Cerebellar nuclear complex (tissue), 1 donor: ENCODE results near the gene SNX9.
A peak's percentile ranks its signal among the peaks of the same experiment; 100 is the strongest.
"Not testable (repeated sequence)": the region's sequence is repeated elsewhere in the genome, so short reads cannot be mapped to it uniquely, and the experiment has no call there.

Source experiments
- DNase-seq, 2 experiments: peaks; one replicate each; lab custom pipeline; 2025; lab: John Stamatoyannopoulos, UW

SNX9 gene

DNA sequence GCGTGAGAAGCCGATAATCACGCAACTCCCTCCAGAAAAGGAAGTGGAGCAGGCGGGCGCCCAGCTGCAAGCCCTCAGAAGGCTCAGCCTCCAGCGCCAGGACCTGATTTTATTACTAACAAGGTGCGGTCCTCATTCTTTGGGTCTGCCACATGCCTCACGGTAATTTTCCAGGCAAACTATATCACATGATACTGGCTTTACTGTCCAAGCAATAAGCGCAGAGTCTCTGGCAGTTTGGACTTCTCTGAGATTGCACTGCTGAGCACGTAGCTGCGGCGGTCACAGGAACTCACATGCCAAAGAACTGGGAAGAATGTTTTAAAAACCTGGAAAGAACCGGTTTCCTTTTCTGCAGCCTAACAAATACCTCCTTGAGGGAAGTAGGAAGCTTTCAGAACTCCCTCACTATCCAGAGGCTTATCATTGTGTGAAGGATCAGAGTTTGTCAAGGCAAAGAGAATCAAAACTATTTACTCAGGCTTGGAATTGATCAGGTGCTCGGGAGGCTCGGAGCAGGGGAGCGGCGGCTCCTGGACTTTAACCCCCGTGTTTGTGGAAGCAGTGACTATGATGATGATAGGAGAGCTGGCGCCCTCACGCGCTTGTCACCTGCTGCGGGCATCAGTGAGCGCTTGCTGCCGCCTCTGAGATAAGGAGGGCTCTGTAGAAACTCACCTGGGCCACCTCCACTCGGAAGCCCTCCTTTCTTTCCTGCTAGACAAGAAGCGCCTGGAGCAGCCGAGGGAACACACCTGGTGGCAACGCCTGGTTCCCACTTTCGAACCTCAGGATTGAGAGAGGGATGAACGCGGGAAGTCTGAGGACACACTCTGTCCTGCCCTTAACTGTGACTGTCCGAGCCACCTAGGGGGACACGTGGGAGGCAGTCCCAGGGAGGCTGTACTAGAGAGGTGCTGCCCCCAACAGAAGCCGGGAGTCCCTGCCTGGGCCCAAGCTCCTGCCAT is 131.4 kb downstream of the SNX9 start:
- DNase-seq, result no peak

DNA sequence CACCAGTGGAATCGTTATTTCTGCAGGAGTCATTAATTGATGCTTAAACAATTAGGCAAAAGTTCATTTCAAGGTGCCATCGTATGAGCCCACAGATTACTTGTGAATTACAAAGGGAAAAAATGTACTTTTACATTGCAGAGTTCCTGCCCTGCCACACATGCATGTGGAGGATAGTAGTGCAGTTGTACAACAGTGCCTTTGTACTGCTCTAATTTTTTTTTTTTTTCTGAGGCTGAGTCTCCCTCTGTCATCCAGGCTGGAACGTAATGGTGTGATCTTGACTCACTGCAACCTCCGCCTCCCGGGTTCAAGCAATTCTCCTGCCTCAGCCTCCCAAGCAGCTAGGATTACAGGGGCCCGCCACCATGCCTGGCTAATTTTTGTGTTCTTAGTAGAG is 132.6 kb downstream of the SNX9 start:
- no peak for DNase-seq

DNA sequence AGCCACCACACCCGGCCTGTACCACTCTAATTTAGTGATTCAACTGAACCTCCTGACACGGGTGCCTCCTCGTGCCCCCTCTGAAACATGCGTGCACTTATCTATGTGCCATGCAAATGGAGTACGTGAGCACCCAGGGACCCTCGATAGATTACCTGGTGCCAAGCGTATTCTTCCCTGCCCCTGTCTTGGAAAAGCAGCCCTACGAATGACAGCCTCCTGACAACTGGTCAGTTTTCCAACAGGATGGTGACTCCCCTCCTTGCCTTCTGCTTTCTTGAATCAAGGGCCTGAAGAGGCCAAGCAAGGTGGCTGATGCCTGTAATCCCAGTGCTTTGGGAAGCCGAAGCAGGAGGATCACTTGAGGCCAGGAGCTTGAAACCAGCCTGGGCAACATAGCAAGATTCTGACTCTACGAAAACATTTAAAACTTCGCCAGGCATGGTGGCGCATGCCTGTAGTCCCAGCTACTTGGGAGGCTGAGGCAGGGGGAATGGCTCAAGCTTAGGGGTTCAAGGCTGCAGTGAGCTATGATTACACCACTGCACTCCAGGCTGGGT is 133.2 kb downstream of the SNX9 start:
- no peak for DNase-seq

DNA sequence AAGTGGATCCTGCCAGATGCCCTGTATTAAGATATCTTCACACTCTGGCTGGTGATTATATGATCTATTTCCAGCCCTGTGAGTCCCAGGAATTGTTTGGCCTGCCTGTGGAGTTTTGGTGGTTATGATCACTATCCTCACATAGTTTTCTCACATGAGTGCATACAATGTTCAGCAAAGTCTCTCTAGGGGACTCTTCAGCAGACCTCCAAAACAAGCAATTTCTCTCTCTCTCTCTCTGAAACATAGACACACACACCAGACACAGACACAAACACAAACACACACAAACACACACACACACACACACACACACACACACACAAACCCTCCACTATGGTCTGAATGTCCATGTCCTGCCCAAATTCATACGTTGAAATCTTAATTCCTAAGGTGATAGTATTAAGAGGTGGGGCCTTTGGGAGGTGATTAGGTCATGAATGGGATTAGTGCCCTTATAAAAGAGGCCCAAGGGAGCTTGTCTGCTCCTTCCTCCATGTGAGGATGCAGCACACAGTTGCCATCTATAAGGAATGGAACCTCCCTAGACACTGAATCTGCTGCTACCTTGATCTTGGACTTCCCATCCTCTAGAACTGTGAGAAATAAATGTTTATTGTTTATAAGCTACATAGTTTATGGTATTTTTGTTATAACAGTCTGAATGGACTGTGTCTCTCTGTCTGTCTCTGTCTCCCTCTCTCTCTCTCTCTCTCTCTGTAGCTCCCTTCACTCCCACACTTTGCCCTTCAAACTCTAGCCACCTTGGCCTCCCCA is 136.6 kb downstream of the SNX9 start:
- no peak for DNase-seq

DNA sequence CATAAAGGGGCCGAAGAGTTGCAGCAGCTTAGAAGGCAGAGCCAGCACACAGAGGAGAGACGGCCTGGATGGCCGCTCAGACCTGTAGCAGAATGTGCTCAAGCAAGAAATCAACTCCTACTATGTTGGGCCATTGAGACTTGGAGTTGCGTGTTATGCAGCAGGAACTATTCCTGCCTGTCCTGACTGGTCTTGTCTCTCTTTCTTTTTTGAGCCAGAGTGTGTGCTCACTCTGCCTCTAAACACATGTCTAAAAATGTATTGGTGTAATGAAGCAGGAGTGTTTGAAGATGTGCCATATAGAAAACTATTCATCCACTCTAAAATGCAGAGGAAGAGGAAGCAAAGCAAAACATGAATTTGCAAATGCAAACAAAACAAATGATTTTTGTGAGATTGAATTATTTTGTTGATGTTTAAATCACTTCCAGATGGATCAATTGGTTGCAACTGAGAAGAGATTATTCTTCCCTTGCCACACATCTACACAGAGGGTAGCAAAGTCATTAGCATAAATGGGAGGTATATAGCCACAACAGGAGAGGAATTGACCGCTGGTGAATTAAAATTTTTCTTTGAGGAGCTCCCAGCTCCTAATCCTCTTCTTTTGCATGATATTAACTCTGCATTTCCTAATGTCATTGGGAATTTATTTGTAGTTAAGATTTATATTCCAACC is 138.2 kb downstream of the SNX9 start:
- no peak for DNase-seq

DNA sequence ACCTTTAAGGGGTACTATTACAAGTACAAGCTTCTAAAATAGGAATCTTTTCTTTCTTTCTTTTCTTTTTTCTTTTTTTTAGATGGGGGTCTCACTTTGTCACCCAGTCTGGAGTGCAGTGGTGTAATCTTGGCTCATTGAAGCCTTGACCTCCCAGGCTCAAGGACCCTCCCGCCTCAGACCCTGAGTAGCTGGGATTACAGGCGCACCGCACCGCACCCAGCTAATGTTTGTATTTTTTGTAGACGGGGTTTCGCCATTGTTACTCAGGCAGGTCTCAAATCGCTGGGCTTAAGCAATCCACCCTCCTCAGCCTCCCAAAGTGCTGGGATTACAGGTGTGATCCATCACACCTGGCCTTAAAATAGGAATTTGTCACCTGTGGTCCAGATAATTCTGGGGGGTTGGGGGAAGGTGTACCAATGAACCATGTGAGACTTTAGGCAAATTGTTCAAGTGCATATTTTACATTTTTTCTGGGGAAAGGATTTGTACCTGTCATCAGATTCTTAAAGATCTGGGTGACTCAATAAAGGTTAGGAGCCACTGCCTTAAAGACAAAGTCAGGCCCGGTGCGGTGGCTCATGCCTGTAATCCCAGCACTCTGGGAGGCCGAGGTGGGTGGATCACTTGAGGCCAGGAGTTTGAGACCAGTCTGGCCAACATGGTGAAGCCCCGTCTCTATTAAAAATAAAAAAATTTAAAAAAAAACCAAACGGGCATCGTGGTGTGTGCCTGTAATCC is 139.0 kb downstream of the SNX9 start:
- DNase-seq, result no peak

DNA sequence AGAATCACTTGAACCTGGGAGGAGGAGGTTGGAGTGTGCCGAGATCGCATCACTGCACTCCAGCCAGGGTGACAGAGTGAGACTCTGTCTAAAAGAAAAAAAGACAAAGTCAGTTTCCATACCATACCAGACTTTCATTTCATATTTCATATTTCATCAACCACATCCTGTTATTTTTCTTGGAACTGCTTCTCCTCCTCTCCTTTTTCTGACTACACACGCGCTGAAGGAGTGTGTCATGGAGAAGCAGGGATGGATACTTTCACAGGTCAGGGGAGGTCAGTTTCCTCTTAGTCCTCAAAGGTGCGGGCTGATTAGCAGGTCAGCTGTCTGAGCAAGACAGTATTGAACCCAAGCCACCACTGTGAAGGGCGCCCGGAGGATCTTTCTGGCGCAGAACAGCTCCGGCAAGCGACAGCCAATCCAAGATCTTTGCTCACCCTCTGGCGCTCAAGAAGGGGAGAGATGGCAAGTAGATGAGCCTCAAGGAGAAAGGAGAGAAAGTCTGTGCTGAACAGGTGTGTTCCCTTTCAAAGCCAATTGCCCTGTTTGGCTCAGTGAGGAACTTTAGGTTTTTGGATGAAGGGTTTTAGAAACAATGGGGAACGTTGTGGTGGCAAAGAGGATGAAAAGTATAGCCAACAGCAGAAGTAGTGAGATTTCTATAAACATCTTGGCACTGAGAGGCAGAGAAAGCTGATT is 139.7 kb downstream of the SNX9 start:
- DNase-seq, result no peak

DNA sequence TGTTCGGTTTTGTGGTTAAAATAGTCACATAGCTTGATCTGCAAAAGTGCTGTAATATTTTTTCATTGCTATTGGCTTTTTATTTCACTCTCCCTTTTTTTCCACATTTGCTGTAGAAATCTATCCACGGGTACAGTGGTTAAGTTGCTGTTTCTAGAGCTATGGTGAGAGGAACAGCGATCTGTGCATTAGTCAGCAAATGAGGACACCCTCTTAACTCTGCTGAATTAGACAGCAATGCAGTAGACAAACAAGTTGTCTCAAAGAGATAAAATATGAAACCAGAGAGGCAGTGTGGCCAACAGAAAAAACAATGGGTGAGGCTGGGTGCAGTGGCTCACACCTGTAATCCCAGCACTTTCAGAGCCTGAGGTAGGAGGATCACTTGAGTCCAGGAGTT is 141.1 kb downstream of the SNX9 start:
- no peak for DNase-seq

DNA sequence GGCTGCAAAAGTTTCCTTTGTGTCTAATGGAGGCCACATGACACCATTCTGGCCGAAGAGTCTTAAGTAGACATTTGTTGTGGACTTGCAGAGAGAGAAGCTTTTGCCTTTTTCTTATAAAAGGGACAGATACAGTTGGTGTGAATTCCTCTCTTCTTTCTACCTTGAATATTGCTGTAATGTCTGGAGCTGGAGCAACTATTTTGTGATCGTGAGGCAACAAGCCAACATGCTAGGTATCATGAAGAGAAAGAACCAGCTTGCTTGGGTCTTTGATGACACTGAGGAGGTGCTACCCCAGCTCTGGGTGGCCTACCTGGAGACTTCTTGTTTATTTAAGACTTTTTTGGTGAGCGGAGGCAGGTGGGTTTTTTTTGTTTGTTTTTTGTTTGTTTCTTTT is 142.3 kb downstream of the SNX9 start:
- no peak for DNase-seq

DNA sequence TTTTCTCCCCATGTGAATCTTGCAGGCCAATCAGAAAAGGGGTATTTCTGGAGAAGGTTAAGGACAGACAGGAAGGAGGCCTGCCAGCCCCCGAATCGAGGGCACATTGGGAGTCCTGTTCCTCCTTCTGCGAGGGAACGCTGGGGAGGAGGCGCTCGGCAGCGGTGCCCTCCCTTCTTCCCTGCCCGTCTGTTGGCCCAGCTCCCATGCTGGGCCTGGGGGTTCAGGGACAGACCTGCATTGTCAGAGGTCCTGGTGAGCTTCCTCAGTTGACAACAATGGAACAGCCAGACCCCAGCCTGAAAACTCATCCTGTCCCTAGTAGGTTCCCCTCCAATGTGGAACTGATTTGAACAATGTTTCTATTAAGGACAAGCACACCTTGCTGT is 143.5 kb downstream of the SNX9 start:
- no peak for DNase-seq

DNA sequence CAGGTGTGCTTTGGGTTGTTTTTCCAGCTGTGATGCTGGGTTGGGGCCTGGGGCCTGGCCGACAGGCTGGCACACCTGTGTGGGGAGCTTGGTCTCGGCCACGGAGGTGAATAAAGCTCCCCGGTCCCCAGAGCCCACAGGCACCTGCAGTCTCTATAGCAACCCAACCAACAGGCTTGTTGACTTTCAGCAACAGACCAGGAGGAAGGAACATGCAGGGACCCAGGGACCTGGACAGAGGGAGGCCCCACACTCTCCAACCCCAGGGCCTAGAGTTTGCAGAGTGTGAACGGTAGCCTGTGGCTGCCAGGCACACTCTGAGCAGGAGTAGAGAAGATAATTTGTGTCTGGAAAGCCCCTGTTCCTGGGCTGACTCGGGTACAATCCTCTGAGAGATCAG is 144.0 kb downstream of the SNX9 start:
- no peak for DNase-seq

DNA sequence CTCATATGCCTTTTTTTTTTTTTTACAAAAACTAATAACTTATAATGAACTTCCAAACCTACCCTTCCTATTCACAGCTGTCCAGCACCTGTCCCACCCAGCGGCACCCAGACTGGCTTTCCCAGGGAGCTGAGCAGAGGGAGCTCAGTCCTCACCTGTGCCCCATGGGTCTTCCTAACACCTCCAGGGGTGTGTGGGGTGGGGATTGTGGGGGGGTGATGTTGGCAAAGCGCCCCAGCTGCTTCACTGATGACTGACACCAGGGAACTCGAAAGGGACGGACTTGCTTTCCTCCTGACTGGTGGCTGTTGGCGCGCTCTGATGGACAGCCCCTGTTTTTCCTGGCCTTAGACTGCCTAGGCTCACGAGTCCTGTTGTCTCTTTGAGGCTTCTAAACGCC is 144.4 kb downstream of the SNX9 start:
- no peak for DNase-seq

DNA sequence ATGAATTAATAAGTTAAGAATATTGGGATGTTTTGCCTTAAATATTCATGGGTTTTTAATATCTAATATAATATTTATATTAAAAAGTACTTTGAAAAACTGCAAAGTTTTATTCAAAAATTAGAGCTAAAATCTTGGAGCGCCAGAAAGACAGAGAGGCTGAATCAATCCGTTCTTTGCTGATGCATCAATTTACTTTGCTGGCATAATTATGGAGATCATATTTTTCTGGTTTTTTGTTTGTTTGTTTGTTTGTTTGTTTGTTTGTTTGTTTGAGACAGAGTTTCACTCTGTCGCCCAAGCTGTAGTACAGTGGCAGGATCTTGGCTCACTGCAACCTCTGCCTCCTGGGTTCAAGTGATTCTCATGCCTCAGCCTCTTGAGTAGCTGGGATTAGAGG is 149.1 kb downstream of the SNX9 start:
- not testable (repeated sequence) for DNase-seq

DNA sequence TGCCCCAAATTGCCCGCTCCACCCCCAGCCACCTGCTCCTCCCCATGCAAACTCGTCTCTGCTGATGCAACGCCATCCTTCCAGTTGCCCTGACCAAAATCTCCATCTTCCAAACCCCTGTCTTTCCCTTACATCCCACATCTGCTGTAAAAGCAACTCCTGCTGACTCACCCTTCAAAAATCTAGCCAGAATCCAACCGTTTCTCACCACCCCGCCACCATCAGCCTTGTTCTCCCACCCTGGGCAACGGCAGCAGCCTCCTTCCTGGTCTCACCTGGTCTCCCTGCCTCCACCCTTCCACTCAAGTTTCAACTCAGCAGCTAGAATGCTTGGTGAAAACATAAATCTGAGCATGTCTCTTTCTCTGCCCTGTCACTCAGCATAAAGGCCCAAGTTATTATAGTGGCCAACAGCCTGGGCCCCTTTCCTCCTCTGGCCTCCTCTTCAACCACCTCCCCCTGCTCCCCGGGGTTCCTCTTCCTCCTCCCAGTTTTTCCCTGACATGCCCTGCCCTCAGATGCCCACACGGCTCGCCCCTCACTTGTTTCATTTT is 151.4 kb downstream of the SNX9 start:
- no peak for DNase-seq

DNA sequence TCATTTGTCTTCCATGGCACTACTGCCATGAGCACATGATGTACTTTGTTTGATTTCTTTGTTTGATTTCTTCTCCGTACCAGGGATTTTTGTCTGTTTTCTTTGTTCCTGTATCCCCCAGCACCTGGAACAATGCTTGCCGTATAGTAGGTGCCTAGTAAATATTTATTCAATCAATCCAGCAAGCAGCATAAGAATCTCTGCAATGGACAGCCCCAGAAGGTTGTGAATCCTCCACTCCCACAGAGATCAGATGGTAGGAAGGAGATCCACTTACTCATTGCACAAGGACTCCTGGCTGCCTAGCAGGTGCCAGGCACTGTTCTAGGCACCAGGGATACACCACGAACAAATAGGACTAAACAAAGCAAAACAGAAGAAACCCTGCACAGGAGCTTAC is 151.9 kb downstream of the SNX9 start:
- no peak for DNase-seq

DNA sequence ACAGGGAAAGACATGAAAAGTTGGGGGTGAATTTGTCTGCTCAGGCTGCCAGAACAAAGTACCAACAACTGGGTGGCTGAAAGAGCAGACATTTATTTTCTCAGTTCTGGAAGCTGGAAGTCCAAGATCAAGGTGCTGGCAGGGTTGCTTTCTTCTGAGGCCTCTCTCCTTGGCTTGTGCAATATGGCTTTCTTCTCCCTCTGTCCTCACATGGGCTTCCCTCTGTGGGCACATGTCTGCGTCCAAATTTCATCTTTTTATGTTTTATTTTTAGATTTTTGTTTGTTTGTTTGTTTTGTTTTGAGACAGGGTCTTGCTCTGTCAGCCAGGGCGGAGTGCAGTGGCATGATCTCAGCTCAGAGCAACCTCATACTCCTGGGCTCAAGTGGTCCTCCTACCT is 152.4 kb downstream of the SNX9 start:
- no peak for DNase-seq

DNA sequence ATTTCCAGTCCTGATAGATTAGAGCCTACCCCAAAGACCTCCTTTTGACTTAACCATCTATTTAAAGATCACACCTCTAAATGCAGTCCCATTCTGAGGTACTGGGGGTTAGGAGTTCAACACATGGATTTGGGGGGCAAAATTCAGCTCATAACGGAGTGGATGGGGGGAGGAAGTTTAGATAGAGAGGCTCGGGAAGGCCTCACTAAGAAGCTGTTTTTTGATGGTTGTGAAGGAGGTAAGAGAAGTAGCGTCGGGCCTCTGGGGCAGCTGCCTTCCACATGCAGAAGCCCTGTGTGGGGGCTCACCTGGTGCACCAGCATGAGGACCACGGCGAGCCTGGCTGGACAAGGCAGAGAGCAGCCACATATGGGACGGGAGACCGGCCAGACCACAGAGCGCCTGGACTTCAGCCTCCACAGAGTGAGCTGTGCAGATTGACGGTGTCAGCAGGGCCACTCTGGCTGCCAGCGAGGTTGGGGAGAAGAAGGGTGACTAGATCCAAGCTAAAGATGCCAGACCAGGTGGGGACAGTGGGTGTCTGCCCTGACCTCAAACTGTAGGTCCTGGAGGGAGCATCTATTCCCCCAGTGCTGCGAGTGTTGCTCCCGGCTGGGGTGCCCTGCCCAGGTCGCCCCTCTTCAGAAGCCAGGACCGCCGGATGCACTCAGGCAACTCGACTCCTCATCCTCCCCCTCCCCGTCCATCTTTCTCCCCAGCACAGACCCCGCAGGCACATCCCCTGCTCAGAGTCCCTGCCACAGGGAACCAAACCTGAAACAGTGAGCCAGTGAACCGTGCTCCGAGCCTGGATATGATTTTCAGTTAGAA is 153.5 kb downstream of the SNX9 start:
- peak in 1 of 2 experiments; percentile 45 for DNase-seq

DNA sequence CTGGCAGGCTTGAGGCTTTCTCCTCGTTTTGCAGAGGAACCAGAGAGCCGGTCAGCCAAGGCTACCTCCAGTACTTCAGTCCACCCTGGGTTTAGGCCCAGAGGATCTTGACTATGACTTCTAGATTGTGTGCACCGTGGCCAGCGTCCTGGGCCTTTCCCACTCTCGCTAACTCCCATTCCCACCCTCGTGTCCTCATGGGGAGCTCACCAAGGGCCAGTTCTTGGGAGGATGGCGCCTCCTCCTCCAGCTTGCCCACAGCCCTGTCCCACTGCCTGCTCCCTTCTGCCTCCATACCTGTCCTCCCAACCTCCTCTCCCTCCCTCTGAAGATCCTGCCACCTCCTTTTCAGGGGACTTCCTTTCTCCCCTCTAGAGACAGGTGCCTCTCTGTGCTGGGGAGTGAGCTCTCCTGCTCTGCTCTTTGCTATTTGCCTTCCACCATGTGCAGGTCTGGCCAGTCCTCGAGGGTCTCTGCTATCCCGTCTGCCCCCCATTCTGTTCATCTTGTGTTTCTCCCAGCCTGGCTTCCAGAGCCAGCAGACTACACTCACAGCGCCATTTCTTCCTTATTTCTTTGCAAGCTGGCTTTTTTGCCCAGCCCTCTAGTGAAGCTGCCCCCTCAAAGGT is 154.2 kb downstream of the SNX9 start:
- no peak for DNase-seq
